ENCODE measurements around the gene ADAMTS10. TPM values are rescaled to one million over a fixed set of nuclear protein-coding genes. Genes with fewer than 3 reads are reported as not detected.
A peak's percentile ranks its signal among the peaks of the same experiment; 100 is the strongest.

ADAMTS10 gene
- total and polyA plus RNA-seq, 2 of the 8 experiments (the other 6 are each of a cell fraction or from before 2014, with no cell fraction given): 6.9 to 17.4 TPM

DNA sequence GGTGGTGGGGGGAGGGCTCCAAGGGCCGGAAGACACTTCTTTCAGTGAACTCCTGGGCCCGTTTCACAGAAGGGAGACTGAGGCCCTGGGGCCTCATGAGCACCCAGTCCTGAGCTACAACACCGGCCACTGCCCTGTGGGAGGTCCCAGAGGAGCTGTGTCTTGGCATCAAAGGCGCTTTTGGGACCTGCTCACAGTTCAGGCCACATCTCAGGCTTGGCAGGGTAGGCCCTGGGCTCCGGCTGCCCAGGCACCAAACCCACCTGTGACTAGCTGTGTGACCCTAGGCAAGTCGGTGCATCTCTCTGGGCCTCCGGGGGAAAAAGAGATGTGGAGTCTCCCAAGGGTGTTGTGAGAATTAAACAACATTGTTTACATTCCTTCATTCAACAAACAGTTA lies 49.4 kb upstream of the ADAMTS10 start:
- Histone ChIP-seq H3K14ac (ENCODE audit: insufficient read length) (no peak overlapping the region), H2AFZ (ENCODE audit: low read length) (no peak overlapping the region), H3K4me1 (replicated peaks in 1 of 4; ENCODE audit: control insufficient read depth in 3 of 4, insufficient read depth in 4 of 4, low read length in 3 of 4) (peaks cover 0 to 4% (median 0%) of the 10 kb centered on the region in 4 experiments; a peak in 2 of 7 replicates), H3K18ac (ENCODE audit: extremely low read depth, low read length) (no peak overlapping the region; the same call in 1 of the 2 replicates), H2AK5ac (ENCODE audit: low read depth, low read length) (no peak overlapping the region), H2BK15ac (ENCODE audit: low read length) (no peak overlapping the region), H3K27me3 (replicated peaks in 1 of 4; ENCODE audit: control insufficient read depth in 3 of 4, extremely low read depth in 1 of 4, insufficient read depth in 3 of 4, low read length in 3 of 4) (peaks cover 0 to 2% (median 0%) of the 10 kb centered on the region in 4 experiments; a peak in 1 of 7 replicates), H3K23me2 (ENCODE audit: low read depth, low read length) (peaks cover 9% of the 10 kb centered on the region; the same call in 1 of the 2 replicates), H4K91ac (replicated peaks; ENCODE audit: insufficient read length, low read length) (no peak overlapping the region), H4K8ac (ENCODE audit: extremely low read depth, insufficient read depth, low read length) (no peak overlapping the region), H3K4ac (replicated peaks; ENCODE audit: insufficient read length, low read depth, low read length) (no peak overlapping the region), H4K20me1 (replicated peaks in 1 of 2; ENCODE audit: control insufficient read depth in 1 of 2, insufficient read depth in 2 of 2, low read length in 2 of 2) (no peaks in the 10 kb centered on the region), H3K56ac (replicated peaks; ENCODE audit: insufficient read length, low read depth, low read length) (no peak overlapping the region), H2BK20ac (ENCODE audit: low read length) (no peak overlapping the region), H4K5ac (ENCODE audit: insufficient read length, low read depth, low read length) (no peak overlapping the region), H2BK12ac (ENCODE audit: low read depth, low read length) (0 out of 2 replicates have a peak overlapping the region, but pooled peaks have one; percentile 2), H2BK5ac (ENCODE audit: low read depth, low read length) (no peak overlapping the region), H3K36me3 (ENCODE audit: control insufficient read depth in 2 of 4, insufficient read depth in 4 of 4, low read length in 3 of 4) (no peaks in the 10 kb centered on the region), H3K9me3 (ENCODE audit: insufficient read depth in 2 of 2, low read depth in 1 of 2, low read length in 1 of 2) (no peaks in the 10 kb centered on the region), H3K4me3 (ENCODE audit: extremely low read depth in 1 of 4, insufficient read depth in 2 of 4, low read depth in 3 of 4, low read length in 4 of 4) (no peak overlapping the region), H3K79me2 (ENCODE audit: control insufficient read depth in 1 of 2, insufficient read depth in 2 of 2, low read length in 2 of 2) (no peaks in the 10 kb centered on the region), H2BK120ac (replicated peaks; ENCODE audit: low read depth, low read length) (no peak overlapping the region), H3K23ac (ENCODE audit: insufficient read length) (no peak overlapping the region), H3K9ac (replicated peaks in 1 of 4; ENCODE audit: extremely low read depth in 1 of 4, low read depth in 3 of 4, low read length in 3 of 4) (no peak overlapping the region), H3K27ac (ENCODE audit: low read depth, low read length) (no peak overlapping the region), H3K79me1 (ENCODE audit: low read depth, low read length) (no peaks in the 10 kb centered on the region), H3K4me2 (ENCODE audit: insufficient read depth in 1 of 2, low read depth in 2 of 2, low read length in 2 of 2) (no peak overlapping the region)
- DNase-seq (ENCODE audit: low read depth in 1 of 2, low spot score in 2 of 2) (no peak), FAIRE-seq (no peak)
- ChIA-PET CTCF (ENCODE audit: partially characterized antibody) (interaction anchor here (0.6 to 1.6 kb wide), 2 partner anchors 35 to 79 kb away, joined by 3 to 4 read pairs; no protein-coding TSS in a partner anchor), POLR2A (ENCODE audit: partially characterized antibody) (no interaction called here)
- TF ChIP-seq ZNF274 (IDR thresholded peaks at IDR 0.05; ENCODE audit: borderline replicate concordance, extremely low read depth, low read length) (no peak), MAFK (IDR thresholded peaks at IDR 0.05; ENCODE audit: low read depth, low read length) (no peak), HDAC2 (IDR thresholded peaks at IDR 0.05; ENCODE audit: borderline replicate concordance in 1 of 2, low read depth in 2 of 2, low read length in 2 of 2) (no peak), SP1 (IDR thresholded peaks at IDR 0.05; ENCODE audit: low read depth, low read length) (no peak), SUZ12 (IDR thresholded peaks at IDR 0.05; ENCODE audit: low read length) (no peak), TAF7 (optimal IDR thresholded peaks at IDR 0.05; ENCODE audit: borderline replicate concordance, low read depth, low read length) (no peak), PHF8 (conservative IDR thresholded peaks at IDR 0.05; ENCODE audit: low read depth, low read length) (no peak), HDAC6 (IDR thresholded peaks at IDR 0.05; ENCODE audit: low read depth, low read length) (no peak), NRF1 (IDR thresholded peaks at IDR 0.05; ENCODE audit: low read depth, low read length) (no peak), CEBPB (IDR thresholded peaks at IDR 0.05; ENCODE audit: low read depth, low read length) (no peak), ASH2L (IDR thresholded peaks at IDR 0.05; ENCODE audit: low read length) (no peak)
- TF ChIP-seq, protein P1, sequence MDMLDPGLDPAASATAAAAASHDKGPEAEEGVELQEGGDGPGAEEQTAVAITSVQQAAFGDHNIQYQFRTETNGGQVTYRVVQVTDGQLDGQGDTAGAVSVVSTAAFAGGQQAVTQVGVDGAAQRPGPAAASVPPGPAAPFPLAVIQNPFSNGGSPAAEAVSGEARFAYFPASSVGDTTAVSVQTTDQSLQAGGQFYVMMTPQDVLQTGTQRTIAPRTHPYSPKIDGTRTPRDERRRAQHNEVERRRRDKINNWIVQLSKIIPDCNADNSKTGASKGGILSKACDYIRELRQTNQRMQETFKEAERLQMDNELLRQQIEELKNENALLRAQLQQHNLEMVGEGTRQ (IDR thresholded peaks at IDR 0.05; ENCODE audit: low read length): no peak
- WGBS, 2 experiments (ENCODE audit: extremely low coverage in 1 of 2, insufficient coverage in 1 of 2, insufficient read length in 1 of 2, insufficient replicate concordance in 2 of 2, low coverage in 1 of 2, low lambda C conversion rate in 2 of 2, missing lambda C conversion rate in 1 of 2): 93% methylated on average over 6 of the region's 7 CpGs; no CpG with 5 or more reads in 1 of the 2 experiments
